ENCODE data around the gene PTPRT.

PTPRT gene

GRCh38 chr20:42308171-42308570 lies 881.5 kb downstream of the PTPRT start:
- no peak for DNase-seq (ENCODE audit: low spot score)
- CTCF ChIA-PET = interaction anchor here (0.6 kb wide), 1 partner anchor 35 kb away, joined by 3 read pairs; no protein-coding TSS in a partner anchor
- H3K27ac ChIP-seq = no peak overlapping the region
- TF ChIP-seq CTCF (conservative IDR thresholded peaks at IDR 0.05; ENCODE audit: low read depth) = no peak
- POLR2A ChIA-PET (ENCODE audit: low non-redundant PET) = no interaction called here

GRCh38 chr20:42295592-42295991 lies 894.1 kb downstream of the PTPRT start:
- no peak overlapping the region for H3K27ac ChIP-seq
- POLR2A ChIA-PET (ENCODE audit: low non-redundant PET) = no interaction called here
- TF ChIP-seq CTCF (conservative IDR thresholded peaks at IDR 0.05; ENCODE audit: low read depth) = no peak
- CTCF ChIA-PET = no interaction called here
- DNase-seq (ENCODE audit: low spot score) = no peak

GRCh38 chr20:42294976-42295375 lies 894.7 kb downstream of the PTPRT start:
- H3K27ac ChIP-seq = no peak overlapping the region
- ChIA-PET POLR2A (ENCODE audit: low non-redundant PET) (no interaction called here), CTCF (no interaction called here)
- no peak for TF ChIP-seq CTCF (conservative IDR thresholded peaks at IDR 0.05; ENCODE audit: low read depth)
- no peak for DNase-seq (ENCODE audit: low spot score)

GRCh38 chr20:42281801-42282200 lies 907.9 kb downstream of the PTPRT start:
- no peak overlapping the region for H3K27ac ChIP-seq
- no peak for TF ChIP-seq CTCF (conservative IDR thresholded peaks at IDR 0.05; ENCODE audit: low read depth)
- ChIA-PET POLR2A (ENCODE audit: low non-redundant PET) (no interaction called here), CTCF (no interaction called here)
- no peak for DNase-seq (ENCODE audit: low spot score)

GRCh38 chr20:42276718-42277602 lies 912.7 kb downstream of the PTPRT start:
- ChIA-PET CTCF (no interaction called here), POLR2A (ENCODE audit: low non-redundant PET) (no interaction called here)
- DNase-seq (ENCODE audit: low spot score) = no peak
- no peak for TF ChIP-seq CTCF (conservative IDR thresholded peaks at IDR 0.05; ENCODE audit: low read depth)
- H3K27ac ChIP-seq = no peak overlapping the region

- no peak for TF ChIP-seq CTCF (conservative IDR thresholded peaks at IDR 0.05; ENCODE audit: low read depth)
- CTCF ChIA-PET = interaction anchor here (0.5 to 0.9 kb wide), 2 partner anchors 16 to 540 kb away, joined by 3 read pairs; no protein-coding TSS in a partner anchor
These were observed 914.7 kb downstream of the PTPRT start for GRCh38 chr20:42274986-42275385.

More at GRCh38 chr20:42274986-42275385, 914.7 kb downstream of the PTPRT start:
- no peak for DNase-seq (ENCODE audit: low spot score)
- no peak overlapping the region for H3K27ac ChIP-seq
- POLR2A ChIA-PET (ENCODE audit: low non-redundant PET) = no interaction called here

Measured in RWPE1 (cell line).